ENCODE measurements around the gene KRT8. TPM values are rescaled to one million over a fixed set of nuclear protein-coding genes. Genes with fewer than 3 reads are reported as not detected.
"Not testable (repeated sequence)": the region's sequence is repeated elsewhere in the genome, so short reads cannot be mapped to it uniquely, and the experiment has no call there.

The KRT8 gene
- 8.7 and 10.4 TPM in 2 replicates for total RNA-seq

GRCh38 chr12:52904509-52905300 is at the start of gene KRT8:
Gene KRT8, minus strand, starts transcription at chr12:52905076. Its CDS starts 95 bp downstream, at chr12:52904981.
- DNase-seq (ENCODE audit: low read depth in 2 of 2), result not testable (repeated sequence)

GRCh38 chr12:52953181-52953841 is 48.4 kb upstream of the KRT8 start:
- no peak for DNase-seq (ENCODE audit: low read depth in 2 of 2)

GRCh38 chr12:52952076-52952801 is 47.4 kb upstream of the KRT8 start:
- DNase-seq (ENCODE audit: low read depth in 2 of 2), result no peak

GRCh38 chr12:52951640-52952039 is 46.8 kb upstream of the KRT8 start:
- no peak for DNase-seq (ENCODE audit: low read depth in 2 of 2)

- DNase-seq (ENCODE audit: low read depth in 2 of 2), result no peak
Observed at GRCh38 chr12:52951126-52951525, 46.2 kb upstream of the KRT8 start.

- no peak for DNase-seq (ENCODE audit: low read depth in 2 of 2)
Observed at GRCh38 chr12:52950553-52950952, 45.7 kb upstream of the KRT8 start.

- DNase-seq (ENCODE audit: low read depth in 2 of 2), result peak; percentile 87 to 97
Observed at GRCh38 chr12:52949413-52950331, 44.8 kb upstream of the KRT8 start.

GRCh38 chr12:52947738-52948423 is 43.0 kb upstream of the KRT8 start:
- no peak for DNase-seq (ENCODE audit: low read depth in 2 of 2)

GRCh38 chr12:52946797-52947547 is 42.1 kb upstream of the KRT8 start:
- DNase-seq (ENCODE audit: low read depth in 2 of 2), result no peak

GRCh38 chr12:52946334-52946733 is 41.5 kb upstream of the KRT8 start:
- no peak for DNase-seq (ENCODE audit: low read depth in 2 of 2)

GRCh38 chr12:52945389-52946232 is 40.7 kb upstream of the KRT8 start:
- peak in 1 of 2 donors; percentile 48 for DNase-seq (ENCODE audit: low read depth in 2 of 2)

- DNase-seq (ENCODE audit: low read depth in 2 of 2), result no peak
Observed at GRCh38 chr12:52944683-52945388, 40.0 kb upstream of the KRT8 start.

GRCh38 chr12:52942901-52943181 is 38.0 kb upstream of the KRT8 start:
- DNase-seq (ENCODE audit: low read depth in 2 of 2), result no peak

GRCh38 chr12:52942066-52942900 is 37.4 kb upstream of the KRT8 start:
- DNase-seq (ENCODE audit: low read depth in 2 of 2), result no peak

- DNase-seq (ENCODE audit: low read depth in 2 of 2), result no peak
Observed at GRCh38 chr12:52929538-52929937, 24.7 kb upstream of the KRT8 start.

- DNase-seq (ENCODE audit: low read depth in 2 of 2), result no peak
Observed at GRCh38 chr12:52927964-52928363, 23.1 kb upstream of the KRT8 start.

- DNase-seq (ENCODE audit: low read depth in 2 of 2), result no peak
Observed at GRCh38 chr12:52926596-52927234, 21.8 kb upstream of the KRT8 start.
